Hippocampal formation (tissue), 2 donors: ENCODE measurements around the gene ANKRD11.
"Not testable (repeated sequence)": the region's sequence is repeated elsewhere in the genome, so short reads cannot be mapped to it uniquely, and the experiment has no call there.

Experiments
- DNase-seq, 2 donors: peaks; one replicate each; lab custom pipeline; 2025; lab: John Stamatoyannopoulos, UW

Gene ANKRD11

DNA sequence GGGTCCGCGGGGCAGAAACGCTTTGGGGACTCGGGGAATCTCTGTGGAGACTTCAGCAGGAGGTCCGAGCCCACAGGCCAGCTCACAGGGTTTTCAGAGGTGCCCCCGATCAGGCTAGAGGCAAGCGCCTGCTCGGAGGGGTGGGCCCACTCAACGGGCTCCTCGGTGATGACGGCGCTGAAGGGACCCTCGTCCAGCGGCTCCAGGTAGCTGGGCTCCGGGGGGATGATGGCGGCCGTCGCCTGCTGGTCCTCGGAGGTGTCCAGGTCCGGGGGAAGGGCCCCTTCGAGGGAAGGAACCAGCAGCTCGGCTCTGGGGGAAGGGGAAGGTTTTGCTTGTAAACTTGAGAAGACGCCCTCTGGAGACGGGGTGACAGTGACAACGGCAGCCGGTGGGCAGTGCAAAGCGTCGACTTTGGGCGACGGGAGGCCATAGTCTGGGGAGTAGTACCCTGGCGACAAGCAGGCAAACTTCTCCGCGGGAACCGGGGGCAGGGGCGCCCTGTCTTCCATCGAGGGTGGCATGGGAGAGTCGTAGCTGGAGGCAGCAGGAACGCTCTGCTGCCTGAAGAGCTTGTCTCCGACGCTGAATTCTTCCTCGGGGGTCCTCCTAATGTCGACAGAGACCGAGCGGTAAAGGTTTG, 209.7 kb downstream of the ANKRD11 start:
- no peak for DNase-seq

DNA sequence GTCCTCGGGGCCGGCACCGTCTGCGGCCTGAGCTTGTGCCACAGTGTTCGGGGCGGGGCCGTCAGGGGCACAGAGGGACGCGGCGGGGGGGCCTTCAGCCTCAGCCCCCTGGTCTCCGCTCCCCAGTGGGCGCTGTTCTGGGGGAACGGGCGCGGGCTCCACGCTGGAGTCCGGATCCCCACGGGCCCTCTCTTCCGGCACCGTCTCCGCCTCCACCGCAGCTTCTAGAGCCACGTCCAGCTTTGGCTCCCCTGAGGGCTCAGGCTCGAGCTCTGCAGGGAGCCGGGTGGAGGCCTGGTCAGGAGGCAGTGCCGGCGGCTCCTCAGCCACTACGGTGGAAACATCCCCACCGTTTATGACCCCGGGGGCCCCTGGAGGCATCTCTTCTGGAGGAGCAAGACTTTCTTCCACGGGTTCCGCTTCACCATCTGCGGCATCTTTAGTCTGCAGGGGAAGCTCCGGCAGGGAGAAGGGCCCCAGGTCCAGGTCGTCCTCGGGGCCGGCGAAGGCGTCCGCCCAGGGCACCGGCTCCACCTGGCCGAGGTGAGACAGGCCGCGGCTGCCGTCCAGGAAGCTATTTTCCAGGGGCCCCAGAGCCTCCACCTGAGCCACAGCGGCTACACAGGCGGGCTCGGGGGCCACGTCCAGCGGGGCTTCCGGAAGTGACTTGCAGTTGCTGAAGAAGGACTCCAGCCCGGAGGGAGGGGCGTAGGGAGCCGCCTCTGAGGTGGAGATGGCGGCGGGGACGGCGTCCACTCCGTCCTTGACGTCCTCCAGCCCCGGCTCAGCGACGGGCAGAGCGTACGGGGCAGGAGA, 210.5 kb downstream of the ANKRD11 start:
- DNase-seq: no peak

DNA sequence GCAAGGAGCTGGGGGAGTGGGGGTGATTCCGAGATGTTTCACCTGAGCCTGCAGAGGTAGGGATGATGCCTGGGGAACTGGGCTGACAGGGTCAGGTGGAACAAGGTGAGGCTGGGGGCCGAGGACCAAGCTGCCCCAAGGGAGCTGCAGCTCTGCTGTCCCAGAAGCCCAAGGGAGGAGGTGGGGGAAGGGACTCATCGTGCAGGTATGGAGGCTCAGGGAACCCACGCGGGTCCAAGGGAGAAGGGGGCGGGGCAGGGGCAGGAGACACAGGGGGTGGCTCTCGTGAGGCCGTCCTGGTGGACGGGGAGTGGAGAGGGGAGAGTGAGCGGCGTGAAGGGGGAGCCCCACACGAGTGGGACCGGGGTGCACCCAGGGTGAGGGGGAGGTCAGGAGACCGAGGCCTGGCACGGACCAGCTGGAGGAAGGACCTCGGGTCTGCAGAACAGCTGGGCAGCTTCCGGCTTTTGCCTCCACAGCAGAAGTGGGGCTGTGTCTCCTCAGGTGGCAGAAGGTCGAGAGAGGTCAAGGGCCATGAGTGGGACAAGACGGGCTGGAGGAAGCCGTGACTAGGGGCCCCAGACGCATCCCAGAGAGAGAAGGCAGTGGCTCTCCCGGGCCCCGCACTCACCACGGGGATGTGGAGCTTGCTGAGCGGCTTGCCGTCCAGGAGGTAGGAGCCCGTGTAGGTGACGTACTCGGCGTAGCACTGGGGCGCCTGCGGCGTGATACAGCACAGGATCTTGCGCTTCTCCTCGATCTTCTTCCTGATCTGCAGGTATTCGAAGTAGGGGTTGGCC, 211.7 kb downstream of the ANKRD11 start:
- DNase-seq: no peak

DNA sequence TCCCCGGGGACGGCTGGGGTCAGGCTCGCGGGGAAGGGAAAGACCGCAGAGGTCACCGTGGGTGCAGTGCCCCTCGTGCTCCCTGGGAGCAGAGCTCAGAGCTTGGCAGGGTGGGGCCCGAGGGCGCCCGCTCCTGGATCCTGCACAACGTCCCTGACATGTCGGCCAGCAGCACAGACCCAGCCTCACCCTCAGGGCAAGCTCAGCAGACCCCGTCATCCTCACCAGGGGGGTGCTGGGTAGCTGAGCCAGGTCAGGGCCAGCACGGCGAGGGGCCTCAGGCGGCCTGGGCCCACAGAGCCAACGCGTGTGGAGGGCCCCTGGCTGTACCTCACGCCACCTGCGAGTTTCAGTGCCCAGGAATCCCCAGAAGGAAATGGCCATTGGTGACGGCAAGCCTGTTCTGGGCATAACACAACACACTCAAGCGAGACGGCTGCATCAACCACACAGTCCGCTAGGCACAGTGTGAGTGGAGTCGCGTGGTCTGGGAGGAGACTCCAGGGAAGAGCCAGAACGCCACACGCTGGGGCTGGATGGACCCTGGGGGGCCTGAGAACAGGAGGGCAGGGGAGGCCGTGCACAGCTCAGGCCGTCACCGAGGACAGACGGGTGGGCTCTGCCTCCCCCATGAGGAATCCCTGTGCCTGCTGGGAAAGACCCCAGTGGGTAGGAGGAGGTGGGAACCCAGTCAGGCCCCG, 212.6 kb downstream of the ANKRD11 start:
- no peak for DNase-seq

DNA sequence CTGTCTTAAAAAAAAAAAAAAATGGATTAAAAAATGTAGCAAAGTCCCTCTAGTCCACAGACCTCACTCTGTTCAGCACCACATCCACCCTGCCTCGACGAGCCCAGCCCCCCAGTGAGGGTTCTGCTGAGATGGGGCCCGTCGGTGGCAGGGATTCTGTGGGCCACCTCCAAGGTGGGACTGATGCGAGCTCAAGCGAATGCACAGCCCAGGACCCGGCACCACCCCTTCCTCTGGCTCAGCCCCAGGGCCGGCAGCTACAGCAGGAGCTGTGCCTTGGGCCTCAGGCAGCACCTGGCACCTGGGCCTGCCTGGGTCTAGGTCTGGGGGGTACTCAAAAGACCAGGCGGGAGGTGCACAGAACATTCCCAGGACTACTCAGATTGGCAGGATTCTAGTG, 213.3 kb downstream of the ANKRD11 start:
- no peak for DNase-seq

DNA sequence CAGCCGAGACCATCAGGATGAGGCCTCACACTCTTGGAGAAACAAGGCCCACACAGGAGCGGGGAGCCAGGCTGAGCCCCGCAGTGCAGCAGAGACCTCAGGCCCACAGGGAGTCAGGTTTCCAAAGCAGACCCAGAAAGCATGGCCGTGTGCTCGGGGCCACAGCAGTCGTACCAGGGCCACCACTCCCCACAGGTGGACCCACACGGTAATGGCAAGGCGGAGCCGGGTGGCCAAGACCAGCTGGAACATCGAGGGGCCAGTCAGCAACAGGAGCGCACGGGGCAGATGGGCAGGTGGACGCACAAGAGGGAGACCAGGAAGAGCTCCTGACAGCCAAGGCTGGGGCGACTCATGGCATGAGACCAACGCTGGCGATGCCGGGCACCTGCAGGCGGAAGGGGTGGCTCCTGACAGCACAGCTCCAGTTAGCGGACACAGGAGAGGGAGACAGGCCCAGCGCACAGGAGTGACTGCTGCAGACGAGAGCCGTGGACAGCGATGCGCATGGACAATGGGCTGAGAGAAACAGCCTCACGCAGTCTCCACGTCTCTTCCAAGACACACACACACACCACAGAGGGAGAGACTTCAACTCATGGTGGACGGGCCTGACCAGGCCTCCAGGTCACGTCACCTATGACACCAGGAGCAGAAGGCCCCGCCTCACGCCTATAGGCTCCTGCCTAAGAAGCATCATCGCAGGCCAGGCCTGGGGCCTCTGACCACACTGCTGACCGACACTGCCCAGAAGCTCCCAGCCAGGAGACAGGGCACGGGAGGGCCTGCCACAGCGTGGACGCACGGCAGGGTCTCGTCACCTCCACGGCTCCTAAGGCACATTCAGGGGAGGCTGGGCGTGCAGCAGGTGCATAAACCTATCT, 214.3 kb downstream of the ANKRD11 start:
- DNase-seq: no peak

DNA sequence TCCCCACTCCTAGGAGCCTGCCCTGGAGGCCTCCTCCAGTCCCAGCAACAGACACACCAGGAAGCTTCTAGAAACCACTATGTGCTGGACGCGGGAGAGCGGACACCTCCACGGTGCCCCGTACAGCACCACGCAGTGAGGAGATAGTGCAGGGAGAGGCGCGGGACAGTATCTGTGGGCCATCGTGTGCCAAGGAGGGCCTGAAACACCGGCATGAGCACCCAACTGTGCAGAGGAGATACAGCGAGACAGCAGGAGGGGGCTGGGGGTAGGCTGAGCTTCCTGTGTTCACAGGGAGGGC, 215.1 kb downstream of the ANKRD11 start:
- no peak for DNase-seq

DNA sequence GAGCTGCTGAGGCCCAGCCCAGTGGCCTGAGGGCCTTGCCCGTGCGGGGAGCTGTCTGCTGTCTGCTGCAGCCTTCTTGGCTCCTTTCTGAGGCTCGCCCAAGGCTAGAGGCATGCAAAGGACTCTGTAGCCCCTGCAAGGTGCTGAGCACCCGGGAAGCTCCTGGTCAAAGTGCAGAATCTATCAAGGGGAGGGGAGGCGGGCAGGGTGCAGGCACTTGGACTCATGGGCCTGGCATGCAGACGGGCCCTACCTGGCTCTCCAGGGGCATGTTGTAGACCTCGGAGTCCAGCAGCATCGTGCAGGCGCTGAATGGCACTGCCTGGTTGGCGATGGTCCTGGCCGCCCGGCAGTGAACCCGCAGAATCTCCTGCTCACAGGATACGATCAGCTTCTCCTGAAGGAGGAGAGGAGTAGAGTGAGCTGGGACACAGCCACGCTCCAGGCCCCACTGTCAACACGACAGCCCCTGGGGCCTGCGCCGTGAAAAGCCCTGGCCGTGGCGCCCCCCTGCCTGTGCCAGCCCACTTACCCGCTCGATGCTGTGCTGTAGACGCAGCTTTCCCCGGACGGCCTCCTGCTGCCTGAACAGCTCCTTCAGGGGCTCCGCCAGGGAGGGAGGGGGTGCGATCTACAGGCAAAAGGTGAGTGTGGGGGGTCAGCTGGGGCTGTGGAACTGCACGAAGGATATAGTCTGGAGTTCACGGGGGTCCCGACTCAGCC, 215.6 kb downstream of the ANKRD11 start:
- DNase-seq: no peak

DNA sequence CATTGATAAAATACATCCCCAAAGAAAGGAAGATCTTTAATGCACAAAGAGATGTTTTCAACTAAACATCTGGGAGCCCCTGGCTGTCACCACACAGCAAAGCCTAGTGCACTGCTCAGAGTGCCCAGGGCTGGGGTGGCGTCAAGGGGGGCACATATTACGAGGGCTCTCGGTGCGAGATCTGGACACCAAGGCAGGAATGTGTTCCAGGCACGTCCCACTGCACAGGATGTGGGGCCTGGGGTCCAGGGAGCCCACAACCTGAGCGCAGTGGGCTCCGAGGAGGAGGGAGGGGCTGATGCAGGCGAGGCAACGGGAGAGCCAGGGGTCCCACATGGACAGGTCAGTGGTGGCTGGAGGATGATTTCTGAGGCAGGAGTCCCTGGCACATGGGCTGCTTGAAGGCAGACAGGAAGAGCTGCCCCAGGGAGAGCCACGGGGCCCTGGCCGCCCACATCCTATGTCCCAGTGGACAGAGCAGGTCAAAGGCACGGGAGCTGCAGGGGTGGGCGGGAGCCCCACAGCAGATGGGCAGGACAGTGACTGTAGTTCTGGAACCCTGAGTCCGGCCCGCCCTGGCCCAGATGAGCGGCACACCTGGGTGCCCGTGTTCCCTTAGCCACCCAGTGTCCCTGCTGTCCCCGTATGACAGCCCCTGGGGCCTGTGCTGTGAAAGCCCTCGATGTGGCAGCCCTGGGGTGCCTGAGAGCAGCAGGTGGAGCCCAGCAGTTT, 216.5 kb downstream of the ANKRD11 start:
- DNase-seq: no peak

DNA sequence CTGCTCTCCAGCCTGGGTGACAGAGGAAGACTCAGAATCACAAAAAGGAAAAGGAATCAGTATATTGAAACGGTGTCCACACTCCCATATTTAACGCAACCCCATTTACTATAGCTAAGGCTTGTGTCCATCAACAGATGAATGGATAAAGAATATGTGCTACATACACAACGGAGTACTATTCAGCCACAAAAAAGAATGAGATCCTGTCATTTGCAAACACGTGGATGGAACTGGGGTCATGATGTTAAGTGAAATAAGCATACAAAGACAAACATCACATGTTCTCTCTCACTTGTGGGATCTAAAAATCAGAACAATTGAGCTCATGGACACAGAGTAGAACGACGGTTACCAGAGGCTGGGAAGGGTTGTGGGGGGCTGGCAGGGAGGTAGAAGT, 217.7 kb downstream of the ANKRD11 start:
- DNase-seq: no peak

DNA sequence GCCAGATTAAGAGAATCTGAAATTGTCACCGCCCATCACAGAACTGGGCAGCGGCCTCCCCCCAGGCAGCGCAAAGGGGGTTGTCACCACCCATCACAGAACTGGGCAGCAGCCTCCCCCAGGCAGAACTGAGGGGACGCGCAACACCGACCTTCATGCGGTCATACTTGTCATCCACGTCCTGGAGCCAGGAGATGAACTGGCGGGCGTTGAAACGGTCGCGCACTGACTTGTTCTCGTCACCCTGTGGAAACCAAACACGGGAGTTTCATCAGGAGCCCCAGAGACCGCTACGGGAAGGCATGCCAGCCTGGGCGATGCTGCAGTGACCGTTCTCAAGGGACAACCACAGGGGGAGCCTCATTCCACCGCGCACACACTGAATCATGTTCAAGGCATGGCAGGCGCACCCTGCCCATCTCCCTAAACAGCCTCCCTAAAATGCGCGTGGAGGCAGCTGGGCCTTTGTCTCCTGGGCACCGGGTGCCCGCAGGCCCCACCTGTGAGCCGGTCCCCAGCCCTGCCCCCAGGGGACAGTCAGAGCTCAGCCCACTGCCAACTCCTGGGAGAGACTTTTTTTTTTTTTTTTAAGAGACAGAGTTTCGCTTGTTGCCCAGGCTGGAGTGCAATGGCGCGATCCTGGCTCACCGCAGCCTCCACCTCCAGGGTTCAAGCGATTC, 219.6 kb downstream of the ANKRD11 start:
- DNase-seq: no peak

DNA sequence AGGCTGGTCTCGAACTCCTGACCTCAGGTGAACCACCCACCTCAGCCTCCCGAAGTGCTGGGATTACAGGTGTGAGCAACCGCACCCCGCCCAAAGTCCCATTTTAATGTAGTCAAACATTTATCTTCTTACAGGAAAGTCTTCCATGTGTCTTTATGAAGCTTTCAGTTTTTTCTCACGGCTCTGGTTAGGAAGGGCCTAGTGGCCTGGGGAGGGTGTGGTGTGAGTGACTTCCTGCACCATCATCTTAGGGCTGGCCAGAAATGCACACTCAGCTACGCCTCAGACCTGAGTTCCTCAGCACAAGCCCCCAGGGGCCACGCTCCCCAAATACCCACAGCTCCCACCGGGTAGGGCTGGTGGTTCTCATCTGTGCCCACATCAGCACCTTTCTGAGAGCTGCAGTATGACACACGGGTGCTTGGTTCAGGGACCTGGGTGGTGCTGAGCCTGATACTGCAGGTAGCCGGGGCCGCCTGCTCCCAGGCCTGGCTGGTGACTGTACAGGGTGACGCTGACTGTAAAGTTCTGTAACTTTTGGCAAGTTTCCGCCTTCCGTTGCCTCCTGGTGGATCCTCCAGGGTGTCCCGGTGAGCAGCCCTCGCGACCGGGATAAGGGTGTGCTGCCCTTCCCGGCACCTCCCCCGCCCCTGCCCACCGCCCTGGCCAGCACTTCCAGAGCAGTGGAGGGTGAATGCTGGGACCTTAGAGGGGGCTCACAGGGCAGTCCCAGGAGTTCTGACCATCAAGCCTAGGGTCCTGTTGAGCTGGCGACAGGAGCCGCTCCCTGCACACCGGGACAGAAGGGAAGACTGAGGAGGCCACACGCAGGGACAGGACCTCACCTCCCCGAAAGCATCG, 220.3 kb downstream of the ANKRD11 start:
- no peak for DNase-seq

DNA sequence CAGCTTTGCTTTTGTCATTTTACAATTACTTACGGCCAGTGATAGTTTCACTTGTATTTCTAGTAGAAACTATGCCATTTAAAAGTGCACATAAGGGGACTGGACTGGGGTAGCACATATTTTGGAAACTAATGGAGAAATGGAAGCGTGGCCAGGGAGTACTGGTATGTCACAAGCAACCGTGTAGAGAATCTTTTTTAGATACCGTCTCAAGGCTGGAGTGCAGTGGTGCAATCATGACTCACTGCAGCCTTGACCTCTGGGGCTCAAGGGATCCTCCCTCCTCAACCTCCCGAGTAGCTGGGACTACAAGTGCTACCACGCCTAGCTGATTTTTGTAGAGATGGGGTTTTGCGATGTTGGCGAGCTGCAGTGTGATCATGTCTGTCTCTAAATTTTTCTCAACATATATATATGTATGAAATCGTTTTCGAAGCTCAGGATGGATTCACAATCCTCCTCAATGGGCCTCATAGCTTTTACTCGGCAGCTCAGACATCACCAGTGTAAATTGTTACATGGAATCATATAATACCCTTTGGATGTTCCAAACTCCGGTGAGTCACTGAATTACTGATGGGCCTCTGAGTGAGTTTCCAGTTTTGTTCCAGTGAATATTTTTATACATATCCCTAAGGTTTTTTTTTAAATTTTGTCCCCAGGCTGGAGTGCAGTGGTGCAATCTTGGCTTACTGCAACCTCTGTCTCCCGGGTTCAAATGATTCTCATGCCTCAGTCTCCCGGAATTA, 221.2 kb downstream of the ANKRD11 start:
- no peak for DNase-seq

DNA sequence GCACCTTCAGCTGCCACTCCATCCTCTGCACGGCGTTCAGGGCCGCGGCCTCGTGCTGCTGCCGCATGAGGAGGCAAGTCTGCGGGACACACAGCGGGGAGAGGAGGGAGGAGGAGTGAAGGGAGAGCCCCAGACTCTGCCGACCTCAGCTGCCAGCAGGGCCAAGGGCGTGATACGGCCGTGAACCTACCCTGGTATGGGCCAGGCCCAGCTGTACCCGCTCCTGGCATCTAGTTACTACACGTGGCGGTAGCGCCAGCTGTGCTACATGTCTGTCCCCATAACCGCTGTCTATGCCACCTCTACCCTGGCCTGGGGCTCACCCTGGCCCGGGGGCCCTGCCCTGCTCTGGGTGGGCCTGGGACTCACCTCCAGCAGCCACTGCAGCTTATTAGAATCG, 221.8 kb downstream of the ANKRD11 start:
- DNase-seq: no peak

DNA sequence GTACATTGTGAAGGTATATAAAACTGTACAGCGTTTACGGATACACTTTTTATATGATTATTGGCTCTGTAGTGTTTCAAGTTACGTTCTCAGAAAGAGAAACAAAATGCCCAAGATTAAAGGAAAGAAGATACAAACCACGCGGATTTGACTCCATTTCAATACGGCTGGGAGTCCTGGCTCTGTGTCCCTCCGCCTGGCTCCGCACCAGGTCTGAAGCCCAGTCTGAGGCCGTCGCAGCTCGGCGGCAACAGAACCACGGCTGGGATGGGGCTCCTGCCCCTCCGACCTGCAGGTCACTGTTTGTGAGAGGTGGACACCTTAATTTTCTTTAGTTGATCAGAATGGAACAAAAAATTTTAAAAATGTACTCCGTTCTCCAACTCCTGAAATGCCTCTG, 222.6 kb downstream of the ANKRD11 start:
- DNase-seq: not testable (repeated sequence)

DNA sequence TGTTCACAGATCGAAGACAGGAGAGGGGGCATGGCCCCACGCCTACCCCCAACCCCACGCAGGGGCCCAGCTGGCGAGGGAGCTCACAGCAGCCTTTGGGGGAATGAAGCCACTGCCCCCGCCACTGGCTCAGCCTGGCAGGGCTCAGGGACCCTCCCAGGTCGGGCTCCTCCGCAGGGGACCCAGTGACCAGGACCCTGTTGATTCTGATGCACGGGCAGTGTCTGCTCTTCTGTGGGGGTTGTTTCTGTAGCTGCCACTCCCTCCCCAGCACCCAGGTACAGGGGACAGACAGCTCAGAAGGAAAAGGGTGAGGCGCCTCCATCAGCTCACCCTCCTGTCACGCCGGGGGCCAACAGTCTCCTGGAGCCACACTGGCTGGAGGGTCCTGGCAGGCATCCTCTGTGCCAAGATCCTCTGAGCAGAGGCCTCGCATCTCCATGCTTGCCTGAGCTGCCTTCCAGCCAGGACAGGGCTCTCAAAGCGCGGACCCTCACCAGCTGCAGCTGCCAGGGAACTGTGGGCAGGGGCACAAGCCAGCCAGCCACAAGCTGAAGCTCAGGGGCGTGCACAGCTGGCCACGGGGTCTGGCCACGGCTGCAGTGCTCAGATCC, 223.7 kb downstream of the ANKRD11 start:
- DNase-seq: no peak

DNA sequence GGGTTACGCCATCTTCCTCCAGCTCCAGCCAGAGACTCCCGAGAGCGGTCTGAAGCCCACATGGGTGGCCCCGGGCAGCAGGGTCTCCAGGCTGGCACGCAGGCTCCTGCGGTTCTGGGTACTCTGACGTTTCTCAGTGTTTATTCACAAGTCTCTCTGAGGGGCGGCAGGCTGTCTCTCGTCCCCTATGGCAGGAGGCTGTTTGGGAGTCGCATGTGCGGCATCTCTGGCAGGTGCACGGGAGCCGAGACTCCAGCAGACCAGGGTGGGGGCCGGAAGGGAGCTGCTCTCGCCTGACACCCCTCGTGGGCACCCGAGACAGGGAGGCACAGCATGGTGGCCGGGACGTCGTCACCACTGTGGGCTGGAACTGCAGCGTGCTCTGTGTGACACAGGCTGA, 224.7 kb downstream of the ANKRD11 start:
- DNase-seq: no peak
